ENCODE measurements around the gene USP35. TPM values are rescaled to one million over a fixed set of nuclear protein-coding genes. Genes with fewer than 3 reads are reported as not detected.

Gene USP35
- total and polyA plus RNA-seq, 12 donors, result 3.6 to 7.3 (median 5.2) TPM

DNA sequence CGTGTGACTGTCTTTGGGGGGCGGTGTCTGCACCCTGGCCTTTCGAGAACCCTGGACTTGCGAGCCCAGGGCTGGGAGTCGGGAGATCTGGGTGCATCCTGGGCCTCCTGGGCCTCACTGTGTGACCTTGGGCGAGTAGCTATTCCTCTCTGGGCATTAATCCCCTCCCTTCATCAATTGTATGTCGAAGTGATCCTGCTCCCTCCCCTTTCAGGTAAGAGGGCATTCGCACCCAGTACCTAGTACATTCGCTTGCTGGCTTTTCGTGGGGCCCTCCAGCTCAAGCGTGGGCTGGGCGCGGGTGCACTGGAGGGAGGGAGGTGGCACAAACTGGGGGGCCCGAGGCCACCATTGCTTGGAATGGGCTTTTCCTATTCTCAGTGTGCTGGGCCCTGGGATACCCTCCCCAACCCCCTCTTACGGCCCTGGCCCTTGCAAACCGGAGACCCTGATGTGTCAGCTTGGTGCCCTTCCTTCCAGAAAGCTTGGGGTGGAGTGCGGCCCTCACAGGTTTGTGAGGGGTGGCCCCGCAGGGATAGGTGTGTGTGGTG is 530 bp downstream of the USP35 start:
- TF ChIP-seq, protein P1, sequence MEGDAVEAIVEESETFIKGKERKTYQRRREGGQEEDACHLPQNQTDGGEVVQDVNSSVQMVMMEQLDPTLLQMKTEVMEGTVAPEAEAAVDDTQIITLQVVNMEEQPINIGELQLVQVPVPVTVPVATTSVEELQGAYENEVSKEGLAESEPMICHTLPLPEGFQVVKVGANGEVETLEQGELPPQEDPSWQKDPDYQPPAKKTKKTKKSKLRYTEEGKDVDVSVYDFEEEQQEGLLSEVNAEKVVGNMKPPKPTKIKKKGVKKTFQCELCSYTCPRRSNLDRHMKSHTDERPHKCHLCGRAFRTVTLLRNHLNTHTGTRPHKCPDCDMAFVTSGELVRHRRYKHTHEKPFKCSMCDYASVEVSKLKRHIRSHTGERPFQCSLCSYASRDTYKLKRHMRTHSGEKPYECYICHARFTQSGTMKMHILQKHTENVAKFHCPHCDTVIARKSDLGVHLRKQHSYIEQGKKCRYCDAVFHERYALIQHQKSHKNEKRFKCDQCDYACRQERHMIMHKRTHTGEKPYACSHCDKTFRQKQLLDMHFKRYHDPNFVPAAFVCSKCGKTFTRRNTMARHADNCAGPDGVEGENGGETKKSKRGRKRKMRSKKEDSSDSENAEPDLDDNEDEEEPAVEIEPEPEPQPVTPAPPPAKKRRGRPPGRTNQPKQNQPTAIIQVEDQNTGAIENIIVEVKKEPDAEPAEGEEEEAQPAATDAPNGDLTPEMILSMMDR (IDR thresholded peaks at IDR 0.05), result no peak
- Histone ChIP-seq H3K36me3 (peaks cover 0 to 17% (median 0%) of the 10 kb centered on the region in 9 donors), H3K4me3 (peak overlapping the region; percentile 68 to 89 (median 82)), H3K9me3 (no peaks in the 10 kb centered on the region), H3K27ac (peak overlapping the region in 9 of 10 donors; percentile 47 to 90 (median 84)), H3K27me3 (no peaks in the 10 kb centered on the region), H3K4me1 (peaks cover 6 to 63% (median 36%) of the 10 kb centered on the region in 9 donors)
- ATAC-seq (no peak), DNase-seq (no peak)
- intact Hi-C loops (cut with DNase I), result loop anchor here in 5 of 10 donors (2.0 to 5.0 kb wide), 3 partner anchors 47 to 52 kb away; partner anchors contain the start of gene ALG8 (in 3 of the 5)
- WGBS, 2 donors, result 29 to 33% methylated on average over 18 of the region's 18 CpGs

GRCh38 chr11:78189851-78190250 is 1.1 kb downstream of the USP35 start:
- intact Hi-C loops (cut with DNase I), result loop anchor here in 5 of 10 donors (2.0 to 5.0 kb wide), 4 partner anchors 48 to 113 kb away; partner anchors contain the start of genes ALG8 (in 3 of the 5) and NDUFC2 (in 1 of the 5)
- TF ChIP-seq, protein P1 (IDR thresholded peaks at IDR 0.05), result no peak
- DNase-seq (no peak), ATAC-seq (no peak)
- WGBS, 2 donors, result 47 to 55% methylated on average over 3 of the region's 3 CpGs
- Histone ChIP-seq H3K36me3 (peaks cover 0 to 17% (median 0%) of the 10 kb centered on the region in 9 donors), H3K4me1 (peaks cover 6 to 63% (median 36%) of the 10 kb centered on the region in 9 donors), H3K4me3 (peak overlapping the region in 8 of 10 donors; percentile 77 to 89 (median 84)), H3K9me3 (no peaks in the 10 kb centered on the region), H3K27me3 (no peaks in the 10 kb centered on the region), H3K27ac (peak overlapping the region in 5 of 10 donors; percentile 17 to 90 (median 84))

GRCh38 chr11:78190374-78190773 is 1.7 kb downstream of the USP35 start:
- Histone ChIP-seq H3K27me3 (no peaks in the 10 kb centered on the region), H3K36me3 (peaks cover 0 to 13% (median 0%) of the 10 kb centered on the region in 9 donors), H3K4me1 (peaks cover 6 to 63% (median 36%) of the 10 kb centered on the region in 9 donors), H3K27ac (no peak overlapping the region), H3K9me3 (no peaks in the 10 kb centered on the region), H3K4me3 (peak overlapping the region in 1 of 10 donors; percentile 85)
- TF ChIP-seq, protein P1 (IDR thresholded peaks at IDR 0.05), result no peak
- DNase-seq, result no peak
- intact Hi-C loops (cut with DNase I), result loop anchor here in 1 of 10 donors (5.0 kb wide), 1 partner anchor 113 kb away; the partner anchor contains the start of gene NDUFC2
- 68 to 78% methylated on average over 3 of the region's 3 CpGs for WGBS, 2 donors
- ATAC-seq, result no peak

DNA sequence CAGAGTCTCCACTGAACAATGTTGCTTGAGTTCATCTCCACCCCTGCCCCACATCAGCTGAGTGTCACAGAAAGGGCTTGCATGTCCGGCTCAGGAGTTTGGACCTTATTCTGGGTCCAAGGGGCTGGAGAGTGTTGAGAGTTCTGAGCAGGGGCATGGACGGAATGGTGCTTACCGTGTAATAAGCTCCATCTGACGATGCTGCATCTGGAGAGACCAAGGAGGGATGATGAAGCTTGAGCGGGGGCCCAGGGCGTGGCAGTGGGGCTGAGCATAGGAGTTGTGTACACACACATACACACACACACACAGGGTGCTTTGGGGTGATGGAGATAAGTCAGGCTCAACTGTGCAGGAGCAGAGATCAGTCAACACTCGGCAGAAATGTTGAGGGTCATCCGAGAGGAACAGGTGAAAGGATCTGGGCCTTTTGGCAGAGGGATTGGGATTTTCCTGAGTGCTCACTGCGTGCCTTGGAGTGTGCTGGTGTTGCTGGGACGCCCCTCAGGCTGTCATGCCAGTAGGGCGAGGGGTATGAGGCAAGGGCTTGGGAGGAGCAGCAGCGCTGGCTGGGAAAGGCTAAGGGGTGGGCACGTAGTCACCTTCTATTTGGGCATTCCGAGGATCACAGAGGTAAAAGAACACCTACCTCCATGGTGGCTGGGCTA is 2.3 kb downstream of the USP35 start:
- WGBS, 2 donors, result 89 to 93% methylated on average over 14 of the region's 14 CpGs

More for the DNA sequence above, 2.3 kb downstream of the USP35 start:
- Histone ChIP-seq H3K27ac (no peak overlapping the region), H3K27me3 (no peaks in the 10 kb centered on the region), H3K4me1 (peaks cover 6 to 60% (median 36%) of the 10 kb centered on the region in 9 donors), H3K4me3 (no peak overlapping the region), H3K36me3 (peaks cover 0 to 7% (median 0%) of the 10 kb centered on the region in 9 donors), H3K9me3 (no peaks in the 10 kb centered on the region)
- no peak for ATAC-seq
- TF ChIP-seq, protein P1 (IDR thresholded peaks at IDR 0.05), result no peak
- intact Hi-C loops (cut with DNase I), result loop anchor here in 1 of 10 donors (5.0 kb wide), 1 partner anchor 114 kb away; the partner anchor contains the start of gene NDUFC2
- DNase-seq, result no peak

Measured in heart right ventricle (tissue), 16 donors.